ENCODE measurements around the gene MPC1. TPM values are rescaled to one million over a fixed set of nuclear protein-coding genes. Genes with fewer than 3 reads are reported as not detected.

MPC1 gene
- total RNA-seq, 2 experiments from 2014 or later, result 17.4 to 19.3 TPM

GRCh38 chr6:166423781-166424180, 41.0 kb upstream of the MPC1 start:
- Mint-ChIP-seq H3K9me3 (no peaks in the 10 kb centered on the region), H3K4me1 (ENCODE audit: low read depth) (peaks cover 28% of the 10 kb centered on the region)

GRCh38 chr6:166423051-166423745, 40.5 kb upstream of the MPC1 start:
- POLR2A ChIA-PET, result no interaction called here
- H3K27me3 Mint-ChIP-seq, result no peaks in the 10 kb centered on the region

More at GRCh38 chr6:166423781-166424180, 41.0 kb upstream of the MPC1 start:
- Histone ChIP-seq H3K9me3 (ENCODE audit: control insufficient read depth in 1 of 2, insufficient read depth in 1 of 2, low read length in 2 of 2) (no peaks in the 10 kb centered on the region), H3K4me3 (ENCODE audit: low read length) (no peak overlapping the region), H3K36me3 (ENCODE audit: insufficient read depth, low read length) (peaks cover 3% of the 10 kb centered on the region), H3K27ac (ENCODE audit: low read depth in 1 of 2, low read length in 2 of 2) (no peak overlapping the region), H3K27me3 (ENCODE audit: control insufficient read depth in 1 of 2, insufficient read depth in 2 of 2, low read length in 2 of 2) (no peaks in the 10 kb centered on the region), H3K4me1 (ENCODE audit: insufficient read depth, low read length) (peaks cover 39% of the 10 kb centered on the region)
- no peaks in the 10 kb centered on the region for H3K27me3 Mint-ChIP-seq
- no peak for TF ChIP-seq CTCF (IDR thresholded peaks at IDR 0.05)
- intact Hi-C loops (cut with DNase I, micrococcal nuclease), result no loop called here
- H3K4me3 Mint-ChIP-seq, result no peak overlapping the region
- no peak for ATAC-seq (ENCODE audit: poor library complexity)
- no peak for DNase-seq
- ChIA-PET POLR2A (no interaction called here), CTCF (no interaction called here)
- no peak overlapping the region for H3K27ac Mint-ChIP-seq
- peaks cover 14% of the 10 kb centered on the region for H3K36me3 Mint-ChIP-seq (ENCODE audit: low read depth)

GRCh38 chr6:166422201-166422940, 39.6 kb upstream of the MPC1 start:
- POLR2A ChIA-PET, result no interaction called here
- no peak overlapping the region for H3K27ac ChIP-seq (ENCODE audit: low read depth in 1 of 2, low read length in 2 of 2)
- no peak overlapping the region for H3K27ac Mint-ChIP-seq
- intact Hi-C loops (cut with DNase I, micrococcal nuclease), result no loop called here
- H3K9me3 Mint-ChIP-seq, result no peaks in the 10 kb centered on the region
- H3K4me1 Mint-ChIP-seq (ENCODE audit: low read depth), result peaks cover 42% of the 10 kb centered on the region
- DNase-seq (no peak), ATAC-seq (ENCODE audit: poor library complexity) (no peak)
- H3K36me3 Mint-ChIP-seq (ENCODE audit: low read depth), result peaks cover 13% of the 10 kb centered on the region
- H3K4me1 ChIP-seq (ENCODE audit: insufficient read depth, low read length), result peaks cover 53% of the 10 kb centered on the region
- H3K36me3 ChIP-seq (ENCODE audit: insufficient read depth, low read length), result peaks cover 3% of the 10 kb centered on the region
- H3K4me3 ChIP-seq (ENCODE audit: low read length), result no peak overlapping the region
- no peaks in the 10 kb centered on the region for H3K27me3 Mint-ChIP-seq
- H3K27me3 ChIP-seq (ENCODE audit: control insufficient read depth in 1 of 2, insufficient read depth in 2 of 2, low read length in 2 of 2), result no peaks in the 10 kb centered on the region
- TF ChIP-seq CTCF (IDR thresholded peaks at IDR 0.05), result no peak
- CTCF ChIA-PET, result no interaction called here
- H3K9me3 ChIP-seq (ENCODE audit: control insufficient read depth in 1 of 2, insufficient read depth in 1 of 2, low read length in 2 of 2), result no peaks in the 10 kb centered on the region
- no peak overlapping the region for H3K4me3 Mint-ChIP-seq

More at GRCh38 chr6:166423051-166423745, 40.5 kb upstream of the MPC1 start:
- CTCF ChIA-PET, result no interaction called here
- no peaks in the 10 kb centered on the region for H3K9me3 ChIP-seq (ENCODE audit: control insufficient read depth in 1 of 2, insufficient read depth in 1 of 2, low read length in 2 of 2)
- ATAC-seq (ENCODE audit: poor library complexity) (no peak), DNase-seq (no peak)
- Mint-ChIP-seq H3K36me3 (ENCODE audit: low read depth) (peaks cover 10% of the 10 kb centered on the region), H3K4me1 (ENCODE audit: low read depth) (peaks cover 34% of the 10 kb centered on the region), H3K9me3 (no peaks in the 10 kb centered on the region), H3K27ac (no peak overlapping the region), H3K4me3 (no peak overlapping the region)
- H3K36me3 ChIP-seq (ENCODE audit: insufficient read depth, low read length), result peaks cover 3% of the 10 kb centered on the region
- intact Hi-C loops (cut with DNase I, micrococcal nuclease), result no loop called here
- H3K27me3 ChIP-seq (ENCODE audit: control insufficient read depth in 1 of 2, insufficient read depth in 2 of 2, low read length in 2 of 2), result no peaks in the 10 kb centered on the region
- H3K4me3 ChIP-seq (ENCODE audit: low read length), result no peak overlapping the region
- TF ChIP-seq CTCF (IDR thresholded peaks at IDR 0.05), result no peak
- peaks cover 45% of the 10 kb centered on the region for H3K4me1 ChIP-seq (ENCODE audit: insufficient read depth, low read length)
- no peak overlapping the region for H3K27ac ChIP-seq (ENCODE audit: low read depth in 1 of 2, low read length in 2 of 2)

All from CD4-positive, alpha-beta T cell (primary cell).